Placental epithelial cell (primary cell): ENCODE results near the gene BAIAP2. TPM values are rescaled to one million over a fixed set of nuclear protein-coding genes. Genes with fewer than 3 reads are reported as not detected.
A peak's percentile ranks its signal among the peaks of the same experiment; 100 is the strongest.

ENCODE experiments used
- small RNA-seq: library from RNA; depleted of rRNA; stranded (forward); fragments of <200 nt; gene quantifications from one replicate; pipeline ENCODE3, GENCODE V24; 2012
- total RNA-seq: library from RNA; depleted of rRNA; stranded (reverse); fragments of >200 nt; gene quantifications from 2 replicates; pipeline ENCODE4 v1.2.3, GENCODE V29; 2012

BAIAP2 gene
- 165 and 324 TPM in 2 replicates for total RNA-seq

GRCh38 chr17:81034779-81035520 is at the start of gene BAIAP2:
Gene BAIAP2 (plus strand): TSS chr17:81035151. CDS start chr17:81035255, 104 bp downstream.

GRCh38 chr17:80991645-80992076 is 43.3 kb upstream of the BAIAP2 start, which contains the start of gene CHMP6:
Gene CHMP6 (plus strand): TSS chr17:80991841. CDS start chr17:80991919, 78 bp downstream.

GRCh38 chr17:81165246-81166032 is 130.5 kb downstream of the BAIAP2 start, which contains the start of gene PVALEF:
Gene PVALEF (plus strand): TSS chr17:81165507. CDS start chr17:81181227, 15,720 bp downstream.

GRCh38 chr17:81166033-81166492 is 131.1 kb downstream of the BAIAP2 start, which contains the start of gene AATK:
Gene AATK (minus strand): TSS chr17:81166221. CDS start chr17:81165992, 229 bp downstream.

Small RNA genes within 50 kb of the gene (small RNA-seq; reads per million reads assigned to genes)
- not detected for gene MIR1250
- 136 reads per million, percentile 98 among the genes with 10 or more reads in this experiment for gene MIR3065
- not detected for gene MIR657

Other genes with a start within 250 kb of the BAIAP2 start
- gene CHMP6, start 43.3 kb upstream of the BAIAP2 start, total RNA-seq = 17.6 and 24.7 TPM in 2 replicates
- gene PVALEF, start 130.4 kb downstream of the BAIAP2 start, total RNA-seq = not detected in 2 replicates
- under 0.01 and 0.22 TPM in 2 replicates for gene AATK, start 131.1 kb downstream of the BAIAP2 start, total RNA-seq
- 7.7 and 8.2 TPM in 2 replicates for gene CEP131, start 187.8 kb downstream of the BAIAP2 start, total RNA-seq
- 23.7 and 29.8 TPM in 2 replicates for gene TEPSIN, start 203.9 kb downstream of the BAIAP2 start, total RNA-seq
- gene NDUFAF8, start 204.2 kb downstream of the BAIAP2 start, total RNA-seq = 14.5 and 20.9 TPM in 2 replicates